ENCODE data around the gene DDX47.

- TF ChIP-seq FOXM1 (IDR thresholded peaks at IDR 0.05; ENCODE audit: low read depth, low read length) (no peak), ASH2L (IDR thresholded peaks at IDR 0.05; ENCODE audit: borderline replicate concordance, low read depth) (no peak), SMARCA5 (IDR thresholded peaks at IDR 0.05) (no peak), CTCF (IDR thresholded peaks at IDR 0.05 in 2 of 3, conservative IDR thresholded peaks at IDR 0.05 in 1 of 3; ENCODE audit: control insufficient read depth in 2 of 3, extremely low read depth in 1 of 3, insufficient read depth in 1 of 3, low read depth in 3 of 3, low read length in 3 of 3) (no peak), FOS (IDR thresholded peaks at IDR 0.05; ENCODE audit: borderline replicate concordance, extremely low read depth, insufficient read length) (no peak), GATAD2B (conservative IDR thresholded peaks at IDR 0.05; ENCODE audit: low read depth) (no peak), POLR2A (IDR thresholded peaks at IDR 0.05; ENCODE audit: low read depth, low read length) (no peak), SPI1 (IDR thresholded peaks at IDR 0.05; ENCODE audit: borderline replicate concordance, insufficient read depth, low read depth, low read length) (no peak), BRCA1 (IDR thresholded peaks at IDR 0.05; ENCODE audit: low read depth, low read length) (no peak), RELA (IDR thresholded peaks at IDR 0.05; ENCODE audit: borderline replicate concordance, partially characterized antibody) (no peak), POLR2AphosphoS5 (IDR thresholded peaks at IDR 0.05; ENCODE audit: low read length) (no peak), TARDBP (IDR thresholded peaks at IDR 0.05; ENCODE audit: borderline replicate concordance) (no peak), HSF1 (IDR thresholded peaks at IDR 0.05; ENCODE audit: low read depth, low read length) (no peak)
- TF ChIP-seq, protein P1, sequence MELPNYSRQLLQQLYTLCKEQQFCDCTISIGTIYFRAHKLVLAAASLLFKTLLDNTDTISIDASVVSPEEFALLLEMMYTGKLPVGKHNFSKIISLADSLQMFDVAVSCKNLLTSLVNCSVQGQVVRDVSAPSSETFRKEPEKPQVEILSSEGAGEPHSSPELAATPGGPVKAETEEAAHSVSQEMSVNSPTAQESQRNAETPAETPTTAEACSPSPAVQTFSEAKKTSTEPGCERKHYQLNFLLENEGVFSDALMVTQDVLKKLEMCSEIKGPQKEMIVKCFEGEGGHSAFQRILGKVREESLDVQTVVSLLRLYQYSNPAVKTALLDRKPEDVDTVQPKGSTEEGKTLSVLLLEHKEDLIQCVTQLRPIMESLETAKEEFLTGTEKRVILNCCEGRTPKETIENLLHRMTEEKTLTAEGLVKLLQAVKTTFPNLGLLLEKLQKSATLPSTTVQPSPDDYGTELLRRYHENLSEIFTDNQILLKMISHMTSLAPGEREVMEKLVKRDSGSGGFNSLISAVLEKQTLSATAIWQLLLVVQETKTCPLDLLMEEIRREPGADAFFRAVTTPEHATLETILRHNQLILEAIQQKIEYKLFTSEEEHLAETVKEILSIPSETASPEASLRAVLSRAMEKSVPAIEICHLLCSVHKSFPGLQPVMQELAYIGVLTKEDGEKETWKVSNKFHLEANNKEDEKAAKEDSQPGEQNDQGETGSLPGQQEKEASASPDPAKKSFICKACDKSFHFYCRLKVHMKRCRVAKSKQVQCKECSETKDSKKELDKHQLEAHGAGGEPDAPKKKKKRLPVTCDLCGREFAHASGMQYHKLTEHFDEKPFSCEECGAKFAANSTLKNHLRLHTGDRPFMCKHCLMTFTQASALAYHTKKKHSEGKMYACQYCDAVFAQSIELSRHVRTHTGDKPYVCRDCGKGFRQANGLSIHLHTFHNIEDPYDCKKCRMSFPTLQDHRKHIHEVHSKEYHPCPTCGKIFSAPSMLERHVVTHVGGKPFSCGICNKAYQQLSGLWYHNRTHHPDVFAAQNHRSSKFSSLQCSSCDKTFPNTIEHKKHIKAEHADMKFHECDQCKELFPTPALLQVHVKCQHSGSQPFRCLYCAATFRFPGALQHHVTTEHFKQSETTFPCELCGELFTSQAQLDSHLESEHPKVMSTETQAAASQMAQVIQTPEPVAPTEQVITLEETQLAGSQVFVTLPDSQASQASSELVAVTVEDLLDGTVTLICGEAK (IDR thresholded peaks at IDR 0.05; ENCODE audit: borderline replicate concordance), result no peak
Measured at GRCh38 chr12:12812618-12813119, 477 bp upstream of the DDX47 start.

Data from GM12878 (cell line).